ENCODE results near the gene GCNT1. TPM values are rescaled to one million over a fixed set of nuclear protein-coding genes. Genes with fewer than 3 reads are reported as not detected.

The GCNT1 gene
- total RNA-seq, 4 donors from 2014 or later = 3.8 to 14.4 (median 7.5) TPM

GRCh38 chr9:76448501-76448900 lies 10.5 kb upstream of the GCNT1 start:
- TF ChIP-seq, protein P1, sequence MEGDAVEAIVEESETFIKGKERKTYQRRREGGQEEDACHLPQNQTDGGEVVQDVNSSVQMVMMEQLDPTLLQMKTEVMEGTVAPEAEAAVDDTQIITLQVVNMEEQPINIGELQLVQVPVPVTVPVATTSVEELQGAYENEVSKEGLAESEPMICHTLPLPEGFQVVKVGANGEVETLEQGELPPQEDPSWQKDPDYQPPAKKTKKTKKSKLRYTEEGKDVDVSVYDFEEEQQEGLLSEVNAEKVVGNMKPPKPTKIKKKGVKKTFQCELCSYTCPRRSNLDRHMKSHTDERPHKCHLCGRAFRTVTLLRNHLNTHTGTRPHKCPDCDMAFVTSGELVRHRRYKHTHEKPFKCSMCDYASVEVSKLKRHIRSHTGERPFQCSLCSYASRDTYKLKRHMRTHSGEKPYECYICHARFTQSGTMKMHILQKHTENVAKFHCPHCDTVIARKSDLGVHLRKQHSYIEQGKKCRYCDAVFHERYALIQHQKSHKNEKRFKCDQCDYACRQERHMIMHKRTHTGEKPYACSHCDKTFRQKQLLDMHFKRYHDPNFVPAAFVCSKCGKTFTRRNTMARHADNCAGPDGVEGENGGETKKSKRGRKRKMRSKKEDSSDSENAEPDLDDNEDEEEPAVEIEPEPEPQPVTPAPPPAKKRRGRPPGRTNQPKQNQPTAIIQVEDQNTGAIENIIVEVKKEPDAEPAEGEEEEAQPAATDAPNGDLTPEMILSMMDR (IDR thresholded peaks at IDR 0.05; ENCODE audit: low read depth) = no peak

DNA sequence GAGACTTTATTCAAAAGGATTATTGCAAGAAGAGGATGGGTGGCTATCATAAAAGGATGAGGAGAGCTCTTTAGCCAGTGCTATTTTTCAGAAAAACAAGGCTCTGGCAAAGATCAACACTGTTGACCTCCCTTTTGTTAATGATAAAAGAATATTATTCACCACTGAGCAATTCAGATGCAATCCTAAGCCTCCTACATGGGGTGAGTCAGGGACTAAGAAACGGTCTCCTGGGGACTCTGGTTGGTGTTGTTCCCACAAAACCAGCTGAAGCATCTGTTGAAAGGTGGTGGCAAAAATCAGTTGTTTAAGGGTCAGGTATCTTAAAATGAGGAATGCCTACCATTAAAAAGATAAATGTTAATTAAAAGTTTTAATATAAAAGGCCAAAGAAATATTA lies 7.7 kb upstream of the GCNT1 start:
- TF ChIP-seq, protein P1 (IDR thresholded peaks at IDR 0.05; ENCODE audit: low read depth) = no peak

DNA sequence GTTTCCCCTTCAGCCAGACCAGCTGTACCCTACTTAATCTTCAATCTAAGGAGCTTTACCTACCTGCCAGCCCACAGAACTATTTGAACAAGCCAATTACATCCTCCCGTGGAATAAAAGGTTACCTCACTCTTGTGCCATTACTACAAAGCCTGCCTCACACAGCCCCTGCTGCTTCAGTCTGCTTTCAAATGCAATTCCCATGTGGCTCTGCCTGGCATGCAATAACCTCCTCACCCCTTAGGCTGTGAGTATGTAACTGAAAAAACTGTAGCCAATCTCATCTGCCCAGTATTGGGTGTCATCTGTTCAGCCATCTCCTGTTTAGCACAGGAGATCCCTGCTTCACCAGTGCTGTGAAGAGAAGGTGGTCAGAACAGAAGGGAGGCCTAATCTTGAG lies 6.1 kb upstream of the GCNT1 start:
- TF ChIP-seq, protein P1 (IDR thresholded peaks at IDR 0.05; ENCODE audit: low read depth) = no peak

DNA sequence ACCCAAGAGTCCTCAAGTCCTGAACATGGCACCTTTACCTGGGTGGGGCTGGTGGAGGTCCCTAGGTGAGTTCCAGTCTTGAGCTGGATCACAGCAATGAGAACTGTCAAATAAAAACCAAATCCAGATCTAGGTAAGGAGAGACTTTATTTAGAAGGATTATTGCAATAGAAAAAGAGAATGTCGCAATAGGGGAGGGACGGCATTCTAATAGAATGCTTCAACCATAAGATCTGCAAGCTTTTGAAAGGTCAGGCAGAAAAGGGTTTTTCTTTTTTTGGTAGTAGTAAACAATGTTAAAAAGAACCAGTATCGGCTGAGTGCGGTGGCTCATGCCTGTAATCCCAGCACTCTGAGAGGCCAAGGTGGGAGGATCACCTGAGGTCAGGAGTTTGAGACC lies 5.2 kb upstream of the GCNT1 start:
- TF ChIP-seq, protein P1 (IDR thresholded peaks at IDR 0.05; ENCODE audit: low read depth) = no peak

- TF ChIP-seq, protein P1 (IDR thresholded peaks at IDR 0.05; ENCODE audit: low read depth) = no peak
Measured at GRCh38 chr9:76454311-76454710, 4.7 kb upstream of the GCNT1 start.

GRCh38 chr9:76456202-76456926 lies 2.6 kb upstream of the GCNT1 start:
- TF ChIP-seq, protein P1 (IDR thresholded peaks at IDR 0.05; ENCODE audit: low read depth) = no peak

GRCh38 chr9:76459694-76460635 lies 983 bp downstream of the GCNT1 start:
- TF ChIP-seq, protein P1 (IDR thresholded peaks at IDR 0.05; ENCODE audit: low read depth) = no peak

All from subcutaneous adipose tissue (tissue), 4 donors.